GM19240 (cell line): ENCODE results near the gene TRPM5.

Experiments used
- DNase-seq: peaks from one replicate; pipeline ENCODE4 v3.0.0; 2011; ENCODE audit warnings: low spot score; ENCODE audit not compliant: insufficient read length

Gene TRPM5

GRCh38 chr11:2439820-2440219, 4.5 kb downstream of the TRPM5 start:
- DNase-seq, result no peak

DNA sequence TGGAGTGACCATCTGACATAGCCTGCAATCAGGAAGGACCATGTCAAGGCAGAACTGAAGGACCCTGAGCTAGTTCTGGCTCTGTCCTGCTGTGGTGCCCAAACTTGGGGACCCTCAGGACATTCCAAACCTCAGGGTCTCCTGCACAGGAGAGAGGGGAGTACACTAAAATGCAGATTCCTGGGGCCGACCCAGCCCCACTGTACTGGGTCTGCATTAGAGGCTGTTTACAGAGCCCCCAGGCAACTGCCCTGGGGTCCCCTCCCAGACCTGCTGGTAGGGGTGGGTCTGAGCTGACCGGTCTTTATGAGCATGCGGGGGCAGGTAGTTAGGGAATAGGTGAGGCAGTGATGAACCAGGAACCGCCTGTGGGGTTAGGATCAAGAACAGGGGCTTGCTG, 6.8 kb downstream of the TRPM5 start:
- no peak for DNase-seq

GRCh38 chr11:2436521-2437031, 7.7 kb downstream of the TRPM5 start:
- DNase-seq, result no peak

DNA sequence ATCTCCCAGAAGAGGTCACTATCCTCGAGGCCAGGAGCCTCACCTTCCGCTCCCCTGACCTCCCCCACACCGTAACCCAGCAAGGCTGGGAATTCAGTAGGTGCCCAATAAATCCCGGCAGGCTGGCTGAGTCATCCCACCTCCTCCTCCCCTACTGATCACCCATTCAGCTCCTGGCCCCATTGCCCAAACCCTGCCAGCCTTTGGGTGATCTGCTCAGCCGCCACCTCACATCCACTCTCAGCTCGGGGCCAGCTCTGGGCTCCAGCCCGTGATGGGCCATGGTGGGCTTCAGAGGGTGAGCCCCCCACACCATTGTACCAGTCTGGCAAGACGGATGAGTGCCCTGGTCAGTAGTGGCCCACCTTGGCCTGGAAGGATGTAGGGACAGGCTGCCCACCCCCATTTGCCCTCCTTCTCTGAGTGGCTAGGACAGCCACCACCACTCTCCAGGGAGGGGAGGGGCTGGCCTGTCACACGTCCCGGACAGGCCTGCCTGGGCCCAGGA, 8.2 kb downstream of the TRPM5 start:
- no peak for DNase-seq

- no peak for DNase-seq
Measured at GRCh38 chr11:2435288-2436012, 8.9 kb downstream of the TRPM5 start.

DNA sequence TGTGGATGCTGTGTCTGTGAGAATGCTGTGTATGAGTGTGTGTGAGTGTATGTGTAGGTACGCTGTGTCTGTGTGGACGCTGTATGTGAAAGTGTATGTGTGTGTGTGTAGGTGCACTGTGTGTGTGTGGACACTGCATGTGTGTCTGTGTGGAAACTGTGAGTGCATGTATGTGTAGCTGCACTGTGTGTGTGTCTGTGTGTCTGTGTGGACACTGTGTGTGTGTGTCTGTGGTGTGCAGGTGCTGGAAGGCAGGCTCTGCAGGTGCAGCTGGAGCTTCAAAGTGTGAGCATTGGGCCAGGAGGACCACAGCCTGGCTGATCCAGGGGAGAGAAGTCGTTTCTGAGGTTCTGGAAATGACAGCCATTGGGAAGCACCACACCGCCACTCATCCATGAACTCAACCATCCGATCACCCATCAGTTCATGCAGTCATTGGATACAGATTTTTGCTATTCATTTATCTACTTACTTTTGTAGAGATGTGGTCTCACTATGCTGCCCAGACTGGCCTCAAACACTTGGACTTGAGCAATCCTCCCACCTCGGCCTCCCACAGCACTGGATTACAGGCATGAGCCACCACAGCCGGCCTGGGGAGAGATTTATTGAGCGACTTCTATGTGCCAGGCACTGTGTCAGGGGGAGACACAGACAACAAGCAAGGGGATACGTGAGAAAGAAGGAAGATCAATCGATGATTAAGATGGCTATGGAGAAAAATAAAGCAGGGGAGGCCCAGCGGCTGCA, 9.6 kb downstream of the TRPM5 start:
- DNase-seq, result no peak

- no peak for DNase-seq
Measured at GRCh38 chr11:2434008-2434407, 10.3 kb downstream of the TRPM5 start.

DNA sequence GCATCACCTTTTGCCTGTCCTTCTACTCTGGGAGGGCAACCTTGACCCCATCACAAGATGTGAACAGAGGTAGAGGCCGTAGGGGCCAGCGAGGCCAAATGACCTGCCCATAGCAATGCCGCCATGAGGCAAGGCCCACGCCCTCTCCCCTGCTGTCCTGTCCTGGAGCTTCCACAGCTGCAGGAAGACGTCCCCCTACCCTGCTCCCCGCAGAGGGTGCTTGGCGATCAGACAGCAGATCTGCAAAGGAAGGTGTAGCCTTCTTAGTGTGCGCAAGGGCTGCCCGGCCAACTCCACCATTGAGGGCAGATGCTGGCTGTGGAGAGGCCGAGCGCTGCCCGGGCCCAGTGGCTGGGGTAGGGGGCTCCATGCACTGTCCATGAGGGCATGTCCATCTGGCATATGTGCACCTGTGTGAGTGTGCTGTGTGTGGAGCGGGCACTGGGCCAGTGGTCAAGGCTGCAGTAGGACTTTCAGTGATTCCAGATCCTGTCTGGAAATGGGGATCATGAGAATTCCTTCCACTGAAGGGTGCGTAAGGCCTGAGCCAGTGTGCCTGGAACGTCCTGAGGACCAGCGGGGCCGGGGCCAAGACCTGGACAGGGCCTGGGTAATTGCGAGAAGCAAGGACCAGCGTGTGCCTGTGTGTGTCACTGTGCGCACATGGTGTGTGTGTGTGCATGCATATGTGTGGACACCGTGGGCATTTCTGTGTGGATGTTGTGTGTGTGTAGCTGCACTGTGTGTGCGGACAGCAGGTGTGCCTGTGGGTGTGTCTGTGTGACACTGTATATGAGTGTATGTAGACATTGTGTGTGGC, 11.0 kb downstream of the TRPM5 start:
- no peak for DNase-seq

GRCh38 chr11:2432628-2433071, 11.7 kb downstream of the TRPM5 start:
- no peak for DNase-seq

DNA sequence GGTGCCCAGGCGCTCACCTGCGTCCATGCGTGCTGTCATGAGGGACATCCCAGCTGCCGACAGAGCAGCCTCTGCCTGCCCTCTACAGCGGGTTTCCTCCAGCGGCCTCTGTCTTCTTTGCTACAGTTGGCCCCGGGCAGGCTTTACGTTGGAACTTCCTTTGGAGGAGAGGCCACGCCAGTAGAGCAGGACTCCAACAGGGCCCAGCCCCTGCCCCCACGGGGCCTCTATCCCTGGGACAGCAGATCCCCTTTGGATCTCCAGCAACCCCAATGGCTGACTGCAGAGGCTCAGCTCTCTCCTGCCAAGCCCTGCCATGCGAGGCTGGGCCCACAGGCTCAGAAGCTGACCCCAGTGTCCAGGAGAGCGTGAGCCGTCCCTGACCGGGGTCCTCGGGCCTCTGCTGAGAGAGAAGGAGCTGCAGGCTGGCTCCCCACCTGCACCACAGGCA, 12.1 kb downstream of the TRPM5 start:
- DNase-seq, result no peak

GRCh38 chr11:2431395-2431794, 12.9 kb downstream of the TRPM5 start:
- DNase-seq, result no peak

DNA sequence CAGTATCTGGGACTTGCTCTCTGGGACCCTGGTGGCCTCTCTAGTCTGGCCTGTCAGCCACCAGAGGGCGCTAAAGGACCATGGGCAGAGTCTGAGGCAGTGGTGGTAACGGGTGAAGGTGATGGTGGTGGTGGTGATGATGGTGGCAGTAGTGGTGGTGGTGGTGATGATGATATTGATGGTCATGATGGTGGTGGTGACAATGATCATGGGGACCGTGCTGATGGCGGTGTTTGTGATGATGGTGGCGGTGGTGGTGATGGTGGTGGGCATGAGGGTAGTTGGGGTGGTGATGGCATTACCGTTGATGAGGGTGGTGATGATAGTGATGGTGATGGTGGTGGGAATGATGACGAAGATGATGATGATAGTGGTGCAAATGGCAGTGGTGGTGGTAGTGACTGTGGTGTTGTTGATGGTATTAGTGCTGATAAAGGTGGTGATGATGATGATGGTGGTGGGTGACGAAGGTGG, 16.0 kb downstream of the TRPM5 start:
- DNase-seq, result peak; percentile 68

- DNase-seq, result no peak
Measured at GRCh38 chr11:2427721-2428321, 16.5 kb downstream of the TRPM5 start.

DNA sequence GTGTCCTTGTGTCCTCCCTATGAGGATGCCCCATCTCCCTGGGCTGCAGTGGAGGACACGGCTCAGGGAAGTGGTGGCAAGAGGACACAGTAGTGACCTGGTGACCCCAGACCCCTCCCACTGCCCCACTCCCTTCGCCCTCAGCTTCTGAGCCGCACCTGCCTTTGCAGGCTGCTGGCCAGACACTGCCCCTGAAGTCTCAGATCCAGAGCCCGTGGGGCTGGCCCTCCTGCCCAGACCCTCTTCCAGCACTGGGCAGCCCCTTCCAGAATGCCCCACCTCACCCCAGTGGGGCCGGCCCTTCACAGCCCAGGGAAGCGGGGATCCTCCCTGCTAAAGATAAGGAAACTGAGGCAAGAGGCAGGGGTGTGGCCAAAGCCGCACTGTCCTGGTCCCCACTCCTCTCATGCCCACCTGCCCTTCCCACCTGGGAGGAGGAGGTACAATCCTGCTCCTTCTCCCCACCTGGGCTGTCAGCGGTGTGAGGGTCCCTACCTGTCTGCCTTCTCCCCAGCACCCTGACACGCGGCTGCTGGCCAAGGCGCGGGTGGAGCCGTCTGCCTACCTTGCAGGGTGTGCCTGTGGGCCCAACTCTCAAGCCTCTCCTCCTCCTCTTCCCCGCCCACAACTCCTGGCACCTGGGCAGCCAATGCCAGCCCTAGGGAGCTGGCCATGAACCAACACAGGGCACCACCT, 17.3 kb downstream of the TRPM5 start:
- DNase-seq, result no peak

GRCh38 chr11:2426221-2426620, 18.1 kb downstream of the TRPM5 start:
- DNase-seq, result no peak

GRCh38 chr11:2425506-2425905, 18.8 kb downstream of the TRPM5 start:
- no peak for DNase-seq

DNA sequence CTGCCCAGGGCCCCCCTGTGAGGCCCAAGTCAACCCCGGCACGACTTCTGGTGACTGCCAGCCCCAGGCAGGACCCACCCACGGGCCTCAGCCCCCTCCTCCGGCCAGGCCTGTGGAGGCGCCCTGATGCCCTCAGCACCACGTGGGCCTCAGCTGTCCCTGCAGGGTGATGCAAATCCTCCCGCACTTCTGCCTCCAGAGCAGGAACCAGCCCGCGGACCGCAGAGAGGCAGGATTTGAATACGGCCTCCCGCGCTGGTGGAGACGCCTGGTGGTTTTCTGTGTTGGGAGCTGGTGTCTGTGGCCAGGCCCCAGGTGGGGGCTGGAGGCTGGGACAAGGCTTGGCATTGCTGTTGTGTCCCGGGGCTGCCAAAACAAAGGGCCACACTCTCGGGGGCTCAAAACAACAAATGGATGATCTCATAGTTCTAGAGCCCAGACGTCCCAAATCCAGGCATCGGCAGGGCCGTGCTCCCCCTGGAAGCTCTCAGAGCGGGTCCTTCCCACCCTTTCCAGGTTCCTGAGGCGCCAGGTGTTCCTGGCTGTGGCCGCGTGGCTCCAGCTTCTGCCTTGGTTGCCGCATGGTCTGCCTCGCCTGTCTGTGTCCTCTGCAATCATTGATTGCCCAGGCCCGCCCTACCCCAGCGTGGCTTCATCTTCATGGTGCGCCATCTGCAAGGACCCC, 19.4 kb downstream of the TRPM5 start:
- no peak for DNase-seq

GRCh38 chr11:2423157-2424025, 20.9 kb downstream of the TRPM5 start:
- no peak for DNase-seq
